SU-DHL-6 (cell line): ENCODE data around the gene TARS1.

Experiments
- EZH2phosphoT487 ChIP-seq: fragments of 200-600 bp; sonication (generic), shearing (Covaris generic); conservative IDR thresholded peaks from 2 replicates; pipeline ENCODE4 v1.6.1; 2018; ENCODE audit warnings: mild to moderate bottlenecking, antibody characterized with exemption, low read length, moderate library complexity, mixed read lengths
- TF ChIP-seq, protein P1 (sequence below): fragments of 200-600 bp; sonication (generic); IDR thresholded peaks from one replicate; pipeline ENCODE4 v1.5.1; 2017; ENCODE audit warnings: antibody characterized with exemption, mild to moderate bottlenecking, low read length, moderate library complexity; ENCODE audit not compliant: insufficient read depth, poor library complexity, severe bottlenecking

DNA sequence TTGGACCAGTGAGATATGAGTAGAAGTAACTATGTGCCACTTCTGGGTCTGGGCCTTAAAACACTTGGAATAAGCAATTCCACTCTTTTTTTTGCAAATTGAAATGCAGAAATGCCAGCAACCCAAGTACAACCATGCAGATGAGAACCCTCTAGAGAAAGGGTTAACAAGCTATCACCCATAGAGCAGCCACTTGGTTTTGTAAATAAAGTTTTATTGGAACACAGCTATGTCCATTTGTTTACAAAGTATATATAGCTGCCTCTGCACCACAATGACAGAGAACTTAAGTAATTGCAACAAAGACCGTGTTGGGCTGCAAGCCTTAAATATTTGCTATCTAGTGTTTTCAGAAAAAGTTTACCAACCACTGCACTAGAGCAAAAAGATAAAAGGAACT is 9.8 kb upstream of the TARS1 start:
- TF ChIP-seq, protein P1, sequence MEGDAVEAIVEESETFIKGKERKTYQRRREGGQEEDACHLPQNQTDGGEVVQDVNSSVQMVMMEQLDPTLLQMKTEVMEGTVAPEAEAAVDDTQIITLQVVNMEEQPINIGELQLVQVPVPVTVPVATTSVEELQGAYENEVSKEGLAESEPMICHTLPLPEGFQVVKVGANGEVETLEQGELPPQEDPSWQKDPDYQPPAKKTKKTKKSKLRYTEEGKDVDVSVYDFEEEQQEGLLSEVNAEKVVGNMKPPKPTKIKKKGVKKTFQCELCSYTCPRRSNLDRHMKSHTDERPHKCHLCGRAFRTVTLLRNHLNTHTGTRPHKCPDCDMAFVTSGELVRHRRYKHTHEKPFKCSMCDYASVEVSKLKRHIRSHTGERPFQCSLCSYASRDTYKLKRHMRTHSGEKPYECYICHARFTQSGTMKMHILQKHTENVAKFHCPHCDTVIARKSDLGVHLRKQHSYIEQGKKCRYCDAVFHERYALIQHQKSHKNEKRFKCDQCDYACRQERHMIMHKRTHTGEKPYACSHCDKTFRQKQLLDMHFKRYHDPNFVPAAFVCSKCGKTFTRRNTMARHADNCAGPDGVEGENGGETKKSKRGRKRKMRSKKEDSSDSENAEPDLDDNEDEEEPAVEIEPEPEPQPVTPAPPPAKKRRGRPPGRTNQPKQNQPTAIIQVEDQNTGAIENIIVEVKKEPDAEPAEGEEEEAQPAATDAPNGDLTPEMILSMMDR, result no peak
- TF ChIP-seq EZH2phosphoT487, result no peak
